ENCODE measurements around the gene ZBTB40. TPM values are rescaled to one million over a fixed set of nuclear protein-coding genes. Genes with fewer than 3 reads are reported as not detected.

ZBTB40 gene
- total and polyA plus RNA-seq, 9 donors: 8.3 to 26.0 (median 19.1) TPM

DNA sequence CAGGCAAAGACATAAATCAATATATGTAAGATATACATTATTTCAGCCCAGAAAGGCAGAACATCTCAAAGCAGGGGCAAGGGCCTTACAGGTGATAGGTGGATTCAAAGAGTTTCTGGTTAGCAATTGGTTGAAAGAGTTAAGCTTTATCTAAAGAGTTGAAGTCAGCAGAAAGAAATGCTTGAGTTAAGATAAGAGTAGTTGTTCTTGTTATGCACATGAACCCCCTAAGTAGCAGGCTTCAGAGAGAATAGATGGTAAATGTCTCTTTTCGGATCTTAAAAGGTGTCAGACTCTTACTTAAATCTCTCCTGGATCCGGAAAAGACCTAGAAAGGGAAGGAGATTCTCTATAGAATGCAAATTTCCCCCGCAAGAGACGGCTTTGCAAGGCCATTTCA, 8.3 kb upstream of the ZBTB40 start:
- Histone ChIP-seq H3K27ac (no peak overlapping the region), H3K9me3 (no peaks in the 10 kb centered on the region), H3K36me3 (no peaks in the 10 kb centered on the region), H3K4me1 (ENCODE audit: insufficient read depth) (peaks cover 3% of the 10 kb centered on the region), H3K4me3 (no peak overlapping the region), H3K27me3 (no peaks in the 10 kb centered on the region)
- TF ChIP-seq EP300 (IDR thresholded peaks at IDR 0.05) (no peak), POLR2A (IDR thresholded peaks at IDR 0.05) (no peak)
- TF ChIP-seq, protein P1, sequence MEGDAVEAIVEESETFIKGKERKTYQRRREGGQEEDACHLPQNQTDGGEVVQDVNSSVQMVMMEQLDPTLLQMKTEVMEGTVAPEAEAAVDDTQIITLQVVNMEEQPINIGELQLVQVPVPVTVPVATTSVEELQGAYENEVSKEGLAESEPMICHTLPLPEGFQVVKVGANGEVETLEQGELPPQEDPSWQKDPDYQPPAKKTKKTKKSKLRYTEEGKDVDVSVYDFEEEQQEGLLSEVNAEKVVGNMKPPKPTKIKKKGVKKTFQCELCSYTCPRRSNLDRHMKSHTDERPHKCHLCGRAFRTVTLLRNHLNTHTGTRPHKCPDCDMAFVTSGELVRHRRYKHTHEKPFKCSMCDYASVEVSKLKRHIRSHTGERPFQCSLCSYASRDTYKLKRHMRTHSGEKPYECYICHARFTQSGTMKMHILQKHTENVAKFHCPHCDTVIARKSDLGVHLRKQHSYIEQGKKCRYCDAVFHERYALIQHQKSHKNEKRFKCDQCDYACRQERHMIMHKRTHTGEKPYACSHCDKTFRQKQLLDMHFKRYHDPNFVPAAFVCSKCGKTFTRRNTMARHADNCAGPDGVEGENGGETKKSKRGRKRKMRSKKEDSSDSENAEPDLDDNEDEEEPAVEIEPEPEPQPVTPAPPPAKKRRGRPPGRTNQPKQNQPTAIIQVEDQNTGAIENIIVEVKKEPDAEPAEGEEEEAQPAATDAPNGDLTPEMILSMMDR (IDR thresholded peaks at IDR 0.05): no peak
- 72 to 84% (median 83%) methylated on average over 4 of the region's 4 CpGs for WGBS, 3 donors
- intact Hi-C loops (cut with DNase I): no loop called here
- no peak for DNase-seq

DNA sequence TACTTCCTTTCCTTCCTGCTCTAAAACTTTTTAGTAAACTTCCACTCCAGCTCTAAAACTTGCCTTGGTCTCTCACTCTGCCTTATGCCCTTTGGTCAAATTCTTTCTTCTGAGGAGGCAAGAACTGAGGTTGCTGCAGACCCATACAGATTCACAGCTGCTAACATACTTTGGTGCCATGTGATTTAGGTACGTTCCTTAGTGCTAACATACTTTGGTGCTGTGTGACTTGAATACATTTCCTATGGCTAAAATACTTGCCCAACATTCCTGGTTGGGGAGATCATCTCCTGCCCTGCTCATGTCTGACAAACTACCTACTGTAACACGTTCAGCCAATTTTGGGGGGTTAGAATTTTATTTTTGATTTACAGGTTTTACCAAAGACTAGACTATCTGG, 6.8 kb upstream of the ZBTB40 start:
- Histone ChIP-seq H3K4me3 (no peak overlapping the region), H3K36me3 (no peaks in the 10 kb centered on the region), H3K4me1 (ENCODE audit: insufficient read depth) (peaks cover 3% of the 10 kb centered on the region), H3K27me3 (no peaks in the 10 kb centered on the region), H3K9me3 (no peaks in the 10 kb centered on the region), H3K27ac (no peak overlapping the region)
- WGBS, 3 donors: 81 to 93% (median 91%) methylated on average over 2 of the region's 2 CpGs
- intact Hi-C loops (cut with DNase I): no loop called here
- TF ChIP-seq EP300 (IDR thresholded peaks at IDR 0.05) (no peak), POLR2A (IDR thresholded peaks at IDR 0.05) (no peak)
- TF ChIP-seq, protein P1 (IDR thresholded peaks at IDR 0.05): no peak
- DNase-seq: no peak

DNA sequence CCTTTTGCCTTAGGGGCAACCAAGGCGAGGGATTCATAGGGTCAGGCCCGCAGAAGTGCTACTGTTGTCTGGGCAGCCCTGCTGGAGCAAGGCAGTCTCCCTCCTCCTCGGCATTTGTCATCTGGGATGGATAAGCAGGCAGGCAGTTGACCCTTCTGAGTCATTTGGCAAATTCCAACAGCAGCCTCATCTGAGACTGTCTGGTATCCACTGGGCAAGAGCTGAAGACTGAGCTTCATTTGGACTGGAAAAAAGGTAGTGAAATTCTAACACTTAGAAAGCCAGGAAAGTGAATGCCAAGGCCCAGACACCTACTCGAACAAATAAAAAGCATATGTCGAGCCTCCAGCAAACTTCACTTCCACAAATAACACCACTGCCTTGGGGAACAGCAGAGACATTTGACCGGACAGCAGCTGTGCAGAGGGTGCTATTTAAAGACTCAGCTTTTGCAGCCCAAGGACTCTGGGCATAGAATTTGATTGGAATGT, 4.0 kb upstream of the ZBTB40 start:
- peaks cover 3% of the 10 kb centered on the region for H3K4me1 ChIP-seq (ENCODE audit: insufficient read depth)
- peak overlapping the region in 1 of 2 donors; percentile 51 for H3K27ac ChIP-seq
- intact Hi-C loops (cut with DNase I): no loop called here
- no peaks in the 10 kb centered on the region for H3K9me3 ChIP-seq
- no peak overlapping the region for H3K4me3 ChIP-seq
- TF ChIP-seq EP300 (IDR thresholded peaks at IDR 0.05) (no peak), POLR2A (IDR thresholded peaks at IDR 0.05) (no peak)
- TF ChIP-seq, protein P1 (IDR thresholded peaks at IDR 0.05): no peak
- H3K27me3 ChIP-seq: no peaks in the 10 kb centered on the region
- peak in 1 of 5 donors; percentile 22 for DNase-seq
- WGBS, 3 donors: 17 to 19% (median 18%) methylated on average over 6 of the region's 6 CpGs
- H3K36me3 ChIP-seq: no peaks in the 10 kb centered on the region

DNA sequence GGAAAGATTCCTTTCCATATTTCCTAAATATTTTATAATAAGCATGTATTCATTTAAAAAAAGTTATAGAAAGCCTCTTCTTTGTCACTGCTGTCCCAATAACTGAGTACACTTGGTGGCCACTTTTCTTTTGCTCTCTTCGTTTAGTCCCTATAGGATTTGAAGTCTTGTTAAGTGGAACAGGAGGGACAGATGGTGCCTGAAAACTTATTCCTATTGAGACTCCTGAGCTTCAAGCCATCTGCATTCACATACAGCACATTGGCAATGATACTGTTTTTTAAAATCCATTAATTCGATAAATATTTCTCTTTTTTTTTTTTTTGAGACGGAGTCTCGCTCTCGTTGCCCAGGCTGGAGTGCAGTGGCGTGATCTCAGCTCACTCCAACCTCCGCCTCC, 2.0 kb upstream of the ZBTB40 start:
- TF ChIP-seq, protein P1 (IDR thresholded peaks at IDR 0.05): no peak
- TF ChIP-seq EP300 (IDR thresholded peaks at IDR 0.05) (no peak), POLR2A (IDR thresholded peaks at IDR 0.05) (no peak)
- intact Hi-C loops (cut with DNase I): no loop called here
- Histone ChIP-seq H3K4me1 (ENCODE audit: insufficient read depth) (peaks cover 5% of the 10 kb centered on the region), H3K36me3 (no peaks in the 10 kb centered on the region), H3K4me3 (no peak overlapping the region), H3K27me3 (no peaks in the 10 kb centered on the region), H3K9me3 (no peaks in the 10 kb centered on the region), H3K27ac (no peak overlapping the region)
- 91 to 94% (median 94%) methylated on average over 7 of the region's 7 CpGs for WGBS, 3 donors
- DNase-seq: no peak

All from ovary (tissue), 9 donors.